Liver (tissue), 9 donors: ENCODE data around the gene NUDT14. TPM values are rescaled to one million over a fixed set of nuclear protein-coding genes. Genes with fewer than 3 reads are reported as not detected.

Experiments
- DNase-seq: peaks from one replicate; pipeline ENCODE4 v3.0.0-alpha.2; 2017; ENCODE audit warnings: low spot score
- H3K27ac ChIP-seq, 2 donors: one replicate each; pipeline ENCODE4 v1.7.0; 2013; ENCODE audit warnings: inconsistent platforms in 2 of 2, low read length in 2 of 2, control low read depth in 1 of 2, low read depth in 1 of 2, mild to moderate bottlenecking in 1 of 2
- H3K27me3 ChIP-seq, 4 donors: one replicate each; pipeline versions ENCODE4 v1.6.1 to v1.7.0; 2013; ENCODE audit warnings: low read length in 3 of 4, inconsistent platforms in 1 of 4, mild to moderate bottlenecking in 1 of 4, moderate library complexity in 1 of 4; ENCODE audit not compliant: control insufficient read depth in 4 of 4, insufficient read depth in 4 of 4
- H3K36me3 ChIP-seq, 4 donors: one replicate each; pipeline versions ENCODE4 v1.6.1 to v1.7.0; 2013; ENCODE audit warnings: low read length in 3 of 4, mild to moderate bottlenecking in 3 of 4, low read depth in 1 of 4, moderate library complexity in 1 of 4; ENCODE audit not compliant: control insufficient read depth in 4 of 4, insufficient read depth in 3 of 4
- H3K4me1 ChIP-seq, 4 donors: one replicate each; pipeline versions ENCODE4 v1.6.1 to v1.7.0; 2013; ENCODE audit warnings: low read length in 3 of 4, mild to moderate bottlenecking in 3 of 4, moderate library complexity in 1 of 4; ENCODE audit not compliant: control insufficient read depth in 4 of 4, insufficient read depth in 4 of 4
- H3K4me3 ChIP-seq, 3 donors: one replicate each; pipeline versions ENCODE4 v1.6.1 to v1.7.0; 2013; ENCODE audit warnings: low read length in 3 of 3, control low read depth in 1 of 3, low read depth in 1 of 3, mild to moderate bottlenecking in 1 of 3
- H3K9ac ChIP-seq, 2 donors: one replicate each; pipeline ENCODE4 v1.7.0; 2013; ENCODE audit warnings: low read length in 2 of 2, mild to moderate bottlenecking in 2 of 2, moderate library complexity in 2 of 2, control low read depth in 1 of 2, low read depth in 1 of 2
- H3K9me3 ChIP-seq, 4 donors: one replicate each; pipeline versions ENCODE4 v1.6.1 to v1.7.0; 2013; ENCODE audit warnings: low read length in 3 of 4; ENCODE audit not compliant: control insufficient read depth in 4 of 4
- ATF3 ChIP-seq: IDR thresholded peaks from 2 replicates; pipeline ENCODE4 v1.6.1; 2016; ENCODE audit warnings: antibody characterized with exemption
- CTCF ChIP-seq: fragments of 150-350 bp; IDR thresholded peaks from 2 replicates; pipeline ENCODE4 v1.5.1; 2017; ENCODE audit warnings: improper control_type of control experiment, low read depth, low read length; ENCODE audit not compliant: missing input control
- FOXA2 ChIP-seq: IDR thresholded peaks from 2 replicates; pipeline ENCODE4 v1.6.1; 2016; ENCODE audit warnings: antibody characterized with exemption
- GABPA ChIP-seq, 2 donors: IDR thresholded peaks in 1 of 2; conservative IDR thresholded peaks in 1 of 2; 2 replicates each; pipeline ENCODE4 v1.6.1; 2016; ENCODE audit warnings: antibody characterized with exemption in 2 of 2, mild to moderate bottlenecking in 1 of 2, moderate library complexity in 1 of 2
- HNF4A ChIP-seq, 2 donors: conservative IDR thresholded peaks; 2 replicates each; pipeline ENCODE4 v1.6.1; 2016; ENCODE audit warnings: antibody characterized with exemption in 2 of 2, mild to moderate bottlenecking in 2 of 2
- JUND ChIP-seq, 2 donors: IDR thresholded peaks; 2 replicates each; pipeline ENCODE4 v1.6.1; 2016; ENCODE audit warnings: antibody characterized with exemption in 2 of 2
- MAX ChIP-seq: IDR thresholded peaks from 2 replicates; pipeline ENCODE4 v1.6.1; 2016; ENCODE audit warnings: antibody characterized with exemption
- NR2F2 ChIP-seq: IDR thresholded peaks from 2 replicates; pipeline ENCODE4 v1.6.1; 2016; ENCODE audit warnings: antibody characterized with exemption
- REST ChIP-seq: IDR thresholded peaks from 2 replicates; pipeline ENCODE4 v1.6.1; 2016; ENCODE audit warnings: antibody characterized with exemption, mild to moderate bottlenecking
- RXRA ChIP-seq, 2 donors: IDR thresholded peaks; 2 replicates each; pipeline ENCODE4 v1.6.1; 2017 to 2018; ENCODE audit warnings: antibody characterized with exemption in 2 of 2, mild to moderate bottlenecking in 1 of 2
- TAF1 ChIP-seq: conservative IDR thresholded peaks from 2 replicates; pipeline ENCODE4 v1.6.1; 2016; ENCODE audit warnings: antibody characterized with exemption, mild to moderate bottlenecking
- YY1 ChIP-seq: IDR thresholded peaks from 2 replicates; pipeline ENCODE4 v1.6.1; 2016; ENCODE audit warnings: antibody characterized with exemption, mild to moderate bottlenecking
- WGBS: extraction: QIAGEN DNeasy Blood & Tissue Kit; methylation state at CpG from one replicate; pipeline ENCODE4 v1.1.7; 2013; 5-methylcytosine and 5-hydroxymethylcytosine counted together
- polyA plus RNA-seq, 2 donors: library from polyadenylated mRNA; stranded (reverse) in 1 of 2; unstranded in 1 of 2; fragments of 200-250 nt in 1 of 2; fragments of >200 nt in 1 of 2; fragmentation: Nextera tagmentation in 1 of 2; extraction: Ambion mirVana in 1 of 2; gene quantifications; one replicate each; pipeline versions ENCODE4 v1.2.1 to v1.2.3, GENCODE V29; 2013 to 2015
- total RNA-seq, 2 donors: library from RNA; depleted of rRNA; stranded (reverse); fragments of >200 nt; gene quantifications; one replicate each; pipeline ENCODE4 v1.2.3, GENCODE V29; 2014
- donor health status: healthy.
- donor health status: healthy.
- donor health status: healthy.
- donor health status: healthy.
- donor health status: healthy.

Gene NUDT14
- total and polyA plus RNA-seq, 4 donors: 3.8 to 24.2 (median 8.0) TPM

GRCh38 chr14:105146181-105146975 is 34.7 kb downstream of the NUDT14 start:
- no peak overlapping the region for H3K9ac ChIP-seq
- no peak for DNase-seq
- no peak for TF ChIP-seq TAF1
- TF ChIP-seq YY1: no peak
- TF ChIP-seq NR2F2: no peak
- no peak for TF ChIP-seq CTCF

GRCh38 chr14:105145381-105146180 is 35.5 kb downstream of the NUDT14 start:
- Histone ChIP-seq H3K9ac (no peak overlapping the region), H3K27ac (no peak overlapping the region), H3K9me3 (no peaks in the 10 kb centered on the region), H3K36me3 (no peaks in the 10 kb centered on the region), H3K4me3 (no peak overlapping the region), H3K27me3 (no peaks in the 10 kb centered on the region), H3K4me1 (no peaks in the 10 kb centered on the region)
- WGBS: 95% methylated on average over 28 of the region's 28 CpGs
- DNase-seq: no peak
- TF ChIP-seq YY1 (no peak), TAF1 (no peak), JUND (IDR thresholded peaks at IDR 0.05) (no peak), CTCF (no peak), RXRA (IDR thresholded peaks at IDR 0.05) (no peak), HNF4A (conservative IDR thresholded peaks at IDR 0.05) (no peak), REST (no peak), MAX (no peak), GABPA (IDR thresholded peaks at IDR 0.05 in 1 of 2, conservative IDR thresholded peaks at IDR 0.05 in 1 of 2) (no peak), FOXA2 (no peak), ATF3 (no peak), NR2F2 (no peak)

More at GRCh38 chr14:105146181-105146975, 34.7 kb downstream of the NUDT14 start:
- Histone ChIP-seq H3K27ac (no peak overlapping the region), H3K9me3 (no peaks in the 10 kb centered on the region), H3K4me3 (no peak overlapping the region), H3K4me1 (no peaks in the 10 kb centered on the region), H3K36me3 (no peaks in the 10 kb centered on the region), H3K27me3 (no peaks in the 10 kb centered on the region)
- WGBS: 93% methylated on average over 40 of the region's 40 CpGs
